ENCODE measurements around the gene ZSCAN20.
"Not testable (repeated sequence)": the region's sequence is repeated elsewhere in the genome, so short reads cannot be mapped to it uniquely, and the experiment has no call there.

Gene ZSCAN20

GRCh38 chr1:33488624-33489023 lies 16.2 kb downstream of the ZSCAN20 start:
- no peak for FAIRE-seq

GRCh38 chr1:33494929-33495328 lies 22.5 kb downstream of the ZSCAN20 start:
- FAIRE-seq = no peak

- FAIRE-seq = no peak
These were observed 25.0 kb downstream of the ZSCAN20 start for GRCh38 chr1:33497410-33497809.

GRCh38 chr1:33500547-33500946 lies 28.1 kb downstream of the ZSCAN20 start:
- no peak for FAIRE-seq

GRCh38 chr1:33501309-33501708 lies 28.9 kb downstream of the ZSCAN20 start:
- FAIRE-seq = no peak

- FAIRE-seq = no peak
These were observed 29.3 kb downstream of the ZSCAN20 start for GRCh38 chr1:33501774-33502173.

- FAIRE-seq = no peak
These were observed 30.3 kb downstream of the ZSCAN20 start for GRCh38 chr1:33502726-33503125.

- FAIRE-seq = no peak
These were observed 31.1 kb downstream of the ZSCAN20 start for GRCh38 chr1:33503506-33503905.

- FAIRE-seq = no peak
These were observed 35.2 kb downstream of the ZSCAN20 start for GRCh38 chr1:33507661-33508060.

- FAIRE-seq = no peak
These were observed 35.7 kb downstream of the ZSCAN20 start for GRCh38 chr1:33508151-33508550.

GRCh38 chr1:33509276-33509675 lies 36.8 kb downstream of the ZSCAN20 start:
- not testable (repeated sequence) for FAIRE-seq

GRCh38 chr1:33512226-33513011 lies 40.0 kb downstream of the ZSCAN20 start:
- no peak for FAIRE-seq

- FAIRE-seq = no peak
These were observed 42.7 kb downstream of the ZSCAN20 start for GRCh38 chr1:33515112-33515511.

- FAIRE-seq = no peak
These were observed 43.2 kb downstream of the ZSCAN20 start for GRCh38 chr1:33515607-33516006.

- FAIRE-seq = no peak
These were observed 44.0 kb downstream of the ZSCAN20 start for GRCh38 chr1:33516428-33516827.

GRCh38 chr1:33516891-33517567 lies 44.6 kb downstream of the ZSCAN20 start:
- FAIRE-seq = no peak

GRCh38 chr1:33517596-33518250 lies 45.3 kb downstream of the ZSCAN20 start:
- no peak for FAIRE-seq

GRCh38 chr1:33519240-33519884 lies 46.9 kb downstream of the ZSCAN20 start:
- FAIRE-seq = no peak

GRCh38 chr1:33524586-33524985 lies 52.1 kb downstream of the ZSCAN20 start:
- FAIRE-seq = no peak

- FAIRE-seq = no peak
These were observed 55.5 kb downstream of the ZSCAN20 start for GRCh38 chr1:33527934-33528333.

- FAIRE-seq = no peak
These were observed 57.5 kb downstream of the ZSCAN20 start for GRCh38 chr1:33529957-33530356.

- FAIRE-seq = no peak
These were observed 59.8 kb downstream of the ZSCAN20 start for GRCh38 chr1:33532250-33532649.

GRCh38 chr1:33532936-33533335 lies 60.5 kb downstream of the ZSCAN20 start:
- FAIRE-seq = no peak
